ENCODE measurements around the gene ERP44.
"Not testable (repeated sequence)": the region's sequence is repeated elsewhere in the genome, so short reads cannot be mapped to it uniquely, and the experiment has no call there.

The ERP44 gene

DNA sequence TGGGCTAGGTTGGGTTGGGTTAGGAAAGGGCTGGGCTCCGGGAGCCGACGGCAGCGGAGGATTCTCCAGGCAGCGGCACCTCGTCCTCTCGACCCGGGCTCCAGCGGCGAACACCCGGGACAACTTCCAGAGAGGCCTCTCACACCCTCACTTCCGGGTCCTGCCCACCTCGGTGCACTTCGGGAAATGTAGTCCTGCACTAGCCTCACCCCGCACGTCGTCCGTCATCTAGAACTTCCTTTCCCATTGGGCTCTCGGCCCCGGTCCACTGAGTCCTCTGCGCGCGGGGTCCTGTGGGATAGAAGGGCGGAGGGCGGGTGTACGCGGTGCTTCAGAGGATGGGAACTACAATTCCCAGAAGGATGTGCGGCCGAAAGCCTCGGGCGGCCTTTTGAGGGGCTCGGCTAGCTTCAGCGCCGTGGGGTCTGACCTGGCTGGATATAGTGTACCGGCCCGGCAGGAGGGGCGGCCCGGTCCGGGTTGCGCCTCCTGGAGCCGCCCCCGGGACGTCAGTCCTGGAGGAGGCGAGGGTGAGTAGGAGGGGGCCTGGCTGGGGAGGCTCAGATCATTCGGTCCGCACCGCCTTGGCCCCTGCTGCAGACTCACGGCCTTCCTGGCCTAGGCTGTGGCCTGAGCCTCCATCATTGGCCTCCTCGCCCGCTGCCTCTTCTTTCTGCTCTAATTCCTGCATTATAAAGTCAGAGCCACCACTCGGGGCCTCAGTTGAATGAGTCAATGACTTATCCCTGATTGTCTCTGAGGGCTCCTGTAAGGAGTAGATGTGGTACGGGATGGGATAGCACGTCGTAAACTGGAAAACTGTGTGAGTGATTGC, at the start of gene ERP44, which contains the start of gene INVS:
Gene ERP44 (minus strand): TSS at position 114 of the 835 bp plus-strand sequence. CDS start 160 bp downstream, outside the sequence.
Gene INVS (plus strand): TSS at position 357 of the 835 bp plus-strand sequence. CDS start 5,279 bp downstream, outside the sequence.
- peak within 1 kb of the TSS; percentile 61 for H3K27ac ChIP-seq (ENCODE audit: low read depth, low read length)
- peaks cover 47% of the 10 kb centered on the region for H3K79me2 ChIP-seq (ENCODE audit: control insufficient read depth, insufficient read depth, low read length, unreplicated experiment)
- H2AFZ ChIP-seq (ENCODE audit: low read length, unreplicated experiment) = peak within 1 kb of the TSS; percentile 94
- H3K4me1 ChIP-seq (ENCODE audit: control insufficient read depth, insufficient read depth, low read length, unreplicated experiment) = peaks cover 12% of the 10 kb centered on the region
- peaks cover 6% of the 10 kb centered on the region for H3K36me3 ChIP-seq (ENCODE audit: insufficient read depth, low read length)
- H3K4me3 ChIP-seq (ENCODE audit: low read depth, low read length) = peak within 1 kb of the TSS; percentile 95
- H3K27me3 ChIP-seq (ENCODE audit: insufficient read depth, low read length) = no peaks in the 10 kb centered on the region

DNA sequence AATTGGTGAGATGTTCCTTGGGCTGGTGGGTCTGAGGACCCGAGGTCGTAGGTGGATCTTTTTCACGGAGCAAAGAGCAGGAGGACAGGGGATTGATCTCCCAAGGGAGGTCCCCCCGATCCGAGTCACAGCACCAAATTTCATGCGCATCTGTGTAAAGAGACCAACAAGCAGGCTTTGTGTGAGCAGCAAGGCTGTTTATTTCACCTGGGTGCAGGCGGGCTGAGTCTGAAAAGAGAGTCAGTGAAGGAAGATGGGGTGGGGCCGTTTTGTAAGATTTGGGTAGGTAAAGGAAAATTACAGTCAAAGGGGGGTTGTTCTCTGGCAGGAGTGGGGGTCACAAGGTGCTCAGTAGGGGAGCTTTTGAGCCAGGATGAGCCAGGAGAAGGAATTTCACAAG, 47.2 kb upstream of the ERP44 start:
- H3K4me3 ChIP-seq (ENCODE audit: low read depth, low read length); H3K36me3 ChIP-seq (ENCODE audit: insufficient read depth, low read length); H3K79me2 ChIP-seq (ENCODE audit: control insufficient read depth, insufficient read depth, low read length, unreplicated experiment); H3K27ac ChIP-seq (ENCODE audit: low read depth, low read length); H2AFZ ChIP-seq (ENCODE audit: low read length, unreplicated experiment); H3K4me1 ChIP-seq (ENCODE audit: control insufficient read depth, insufficient read depth, low read length, unreplicated experiment); H3K27me3 ChIP-seq (ENCODE audit: insufficient read depth, low read length): not testable (repeated sequence)

DNA sequence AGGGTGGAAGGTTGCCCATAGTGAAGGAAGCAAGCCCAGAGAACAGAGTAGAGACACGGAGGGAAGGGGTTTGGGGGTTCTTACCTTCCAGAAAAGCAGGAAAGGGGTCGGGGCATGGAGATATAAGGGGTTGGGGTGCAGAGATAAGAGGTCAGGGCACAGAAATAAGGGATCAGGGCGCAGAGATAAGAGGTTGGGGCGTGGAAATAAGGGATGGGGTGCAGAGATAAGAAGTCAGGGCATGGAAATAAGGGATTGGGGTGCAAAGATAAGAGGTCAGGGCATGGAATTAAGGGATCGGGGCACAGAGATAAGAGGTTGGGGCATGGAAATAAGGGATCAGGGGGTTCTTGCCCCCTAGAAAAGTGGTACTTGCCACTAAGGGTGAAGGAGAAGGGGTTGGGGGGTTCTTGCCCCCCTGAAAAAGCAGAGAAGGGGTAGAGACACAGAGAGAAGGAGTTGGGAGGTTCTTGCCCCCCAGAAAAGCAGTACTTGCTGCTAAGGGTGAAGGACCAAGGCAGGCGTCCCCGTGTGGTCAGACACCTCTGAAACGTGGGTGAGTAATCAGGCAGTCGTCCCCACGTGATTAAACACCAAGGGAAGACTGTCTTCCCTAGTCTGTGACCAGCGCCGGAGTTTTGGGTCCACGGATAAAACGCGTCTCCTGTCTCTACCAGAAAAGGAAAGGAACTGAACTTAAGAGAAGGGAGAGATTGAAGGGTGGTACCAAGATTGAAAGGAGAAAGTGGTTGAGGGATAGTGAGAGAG, 46.6 kb upstream of the ERP44 start:
- H3K4me3 ChIP-seq (ENCODE audit: low read depth, low read length); H3K79me2 ChIP-seq (ENCODE audit: control insufficient read depth, insufficient read depth, low read length, unreplicated experiment); H2AFZ ChIP-seq (ENCODE audit: low read length, unreplicated experiment); H3K27ac ChIP-seq (ENCODE audit: low read depth, low read length); H3K27me3 ChIP-seq (ENCODE audit: insufficient read depth, low read length); H3K4me1 ChIP-seq (ENCODE audit: control insufficient read depth, insufficient read depth, low read length, unreplicated experiment); H3K36me3 ChIP-seq (ENCODE audit: insufficient read depth, low read length): not testable (repeated sequence)

DNA sequence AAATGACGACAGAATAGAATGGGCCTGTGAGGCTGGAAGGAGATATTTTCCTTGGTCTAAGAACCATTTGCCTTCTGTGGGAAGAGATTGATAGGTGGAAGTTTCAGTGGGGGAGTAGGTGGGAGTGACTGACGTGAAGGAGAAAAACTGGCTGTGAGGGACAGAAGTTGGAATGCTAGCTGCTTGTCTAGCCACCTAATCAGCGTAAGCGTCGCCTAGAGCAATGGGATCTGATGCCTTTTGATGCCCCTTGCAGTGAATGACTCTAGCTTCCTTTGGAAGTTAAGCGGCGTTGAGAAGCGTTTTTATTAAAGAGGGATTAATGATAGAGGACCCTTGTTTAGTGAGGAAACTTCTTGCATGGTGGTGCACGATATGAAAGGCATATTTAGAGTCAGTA, 43.1 kb upstream of the ERP44 start:
- not testable (repeated sequence) for H3K27ac ChIP-seq (ENCODE audit: low read depth, low read length); H3K79me2 ChIP-seq (ENCODE audit: control insufficient read depth, insufficient read depth, low read length, unreplicated experiment); H3K4me1 ChIP-seq (ENCODE audit: control insufficient read depth, insufficient read depth, low read length, unreplicated experiment); H3K36me3 ChIP-seq (ENCODE audit: insufficient read depth, low read length); H3K27me3 ChIP-seq (ENCODE audit: insufficient read depth, low read length); H2AFZ ChIP-seq (ENCODE audit: low read length, unreplicated experiment); H3K4me3 ChIP-seq (ENCODE audit: low read depth, low read length)

DNA sequence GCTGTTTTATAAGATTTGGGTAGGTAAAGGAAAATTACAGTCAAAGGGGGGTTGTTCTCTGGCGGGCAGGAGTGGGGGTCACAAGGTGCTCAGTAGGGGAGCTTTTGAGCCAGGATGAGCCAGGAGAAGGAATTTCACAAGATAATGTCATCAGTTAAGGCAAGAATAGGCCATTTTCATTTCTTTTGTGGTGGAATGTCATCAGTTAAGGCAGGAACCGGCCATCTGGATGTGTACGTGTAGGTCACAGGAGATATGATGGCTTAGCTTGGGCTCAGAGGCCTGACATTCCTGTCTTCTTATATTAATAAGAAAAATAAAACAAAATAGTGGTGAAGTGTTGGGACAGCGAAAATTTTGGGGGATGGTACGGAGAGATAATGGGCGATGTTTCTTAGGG, 41.5 kb upstream of the ERP44 start:
- H3K4me3 ChIP-seq (ENCODE audit: low read depth, low read length); H3K4me1 ChIP-seq (ENCODE audit: control insufficient read depth, insufficient read depth, low read length, unreplicated experiment); H3K79me2 ChIP-seq (ENCODE audit: control insufficient read depth, insufficient read depth, low read length, unreplicated experiment); H3K27ac ChIP-seq (ENCODE audit: low read depth, low read length); H3K27me3 ChIP-seq (ENCODE audit: insufficient read depth, low read length); H2AFZ ChIP-seq (ENCODE audit: low read length, unreplicated experiment); H3K36me3 ChIP-seq (ENCODE audit: insufficient read depth, low read length): not testable (repeated sequence)

DNA sequence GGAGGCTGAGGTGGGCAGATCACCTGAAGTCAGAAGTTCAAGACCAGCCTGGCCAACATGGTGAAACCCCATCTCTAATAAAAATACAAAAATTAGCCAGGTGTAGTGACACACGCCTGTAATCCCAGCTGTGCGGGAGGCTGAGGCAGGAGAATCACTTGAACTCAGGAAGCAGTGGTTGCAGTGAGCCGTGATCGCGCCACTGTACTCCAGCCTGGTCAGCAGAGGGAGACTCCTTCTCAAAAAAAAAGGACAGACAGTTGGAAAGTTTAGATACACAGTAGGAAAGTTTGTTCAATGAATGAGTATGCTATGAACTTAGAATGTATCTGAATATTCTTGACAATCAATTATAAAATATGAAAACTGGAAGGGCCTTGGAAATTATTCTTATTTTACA, 38.0 kb upstream of the ERP44 start:
- H2AFZ ChIP-seq (ENCODE audit: low read length, unreplicated experiment); H3K27ac ChIP-seq (ENCODE audit: low read depth, low read length): not testable (repeated sequence)

DNA sequence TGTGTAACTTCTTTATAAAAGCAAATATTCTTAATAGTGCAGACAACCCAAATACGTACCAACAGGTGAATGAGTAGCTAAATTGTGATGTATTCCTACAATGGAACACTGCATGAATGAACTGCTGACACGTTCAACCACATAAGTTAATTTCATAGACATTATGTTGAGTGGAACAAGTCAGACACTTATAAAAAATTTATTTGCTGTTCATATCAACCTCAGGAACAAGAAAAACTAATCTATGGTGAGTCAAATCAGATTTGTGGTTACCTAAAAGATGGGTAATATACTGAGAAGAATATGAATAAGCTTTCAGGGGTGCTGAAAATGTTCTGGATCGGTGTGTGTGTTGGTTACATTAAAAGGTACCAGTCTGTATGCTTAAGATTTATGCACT, 35.9 kb upstream of the ERP44 start:
- H3K27ac ChIP-seq (ENCODE audit: low read depth, low read length) = no peak overlapping the region

More for the DNA sequence above, 38.0 kb upstream of the ERP44 start:
- not testable (repeated sequence) for H3K4me3 ChIP-seq (ENCODE audit: low read depth, low read length); H3K27me3 ChIP-seq (ENCODE audit: insufficient read depth, low read length); H3K79me2 ChIP-seq (ENCODE audit: control insufficient read depth, insufficient read depth, low read length, unreplicated experiment); H3K4me1 ChIP-seq (ENCODE audit: control insufficient read depth, insufficient read depth, low read length, unreplicated experiment); H3K36me3 ChIP-seq (ENCODE audit: insufficient read depth, low read length)

DNA sequence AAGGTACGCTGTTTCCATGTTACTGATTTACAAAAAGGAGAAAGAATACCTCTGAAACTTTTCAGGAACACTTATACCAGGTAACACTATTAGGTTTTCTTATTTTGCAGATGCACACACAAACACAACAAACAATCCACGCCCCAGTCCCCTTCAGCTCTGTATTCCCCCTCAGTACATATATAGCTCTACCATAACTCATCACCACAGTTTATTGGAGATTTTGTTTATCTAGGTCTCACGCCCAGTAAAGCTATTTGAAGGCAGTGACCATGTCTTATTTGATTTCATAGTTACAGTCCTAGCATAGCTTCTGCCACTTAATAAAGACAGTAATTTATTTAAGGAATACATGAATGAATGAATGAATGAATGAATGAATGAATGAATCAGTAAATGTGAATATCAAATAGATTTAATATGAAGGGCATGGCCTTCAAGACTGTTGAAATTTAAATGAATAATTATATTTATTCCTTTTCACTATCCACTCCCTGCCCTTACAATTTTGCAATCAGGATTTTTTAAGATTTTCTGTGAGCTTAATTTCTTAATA, 33.2 kb upstream of the ERP44 start:
- H3K27me3 ChIP-seq (ENCODE audit: insufficient read depth, low read length) = no peaks in the 10 kb centered on the region
- H3K36me3 ChIP-seq (ENCODE audit: insufficient read depth, low read length) = peaks cover 15% of the 10 kb centered on the region
- H3K4me3 ChIP-seq (ENCODE audit: low read depth, low read length) = no peak overlapping the region
- H3K27ac ChIP-seq (ENCODE audit: low read depth, low read length) = no peak overlapping the region
- H2AFZ ChIP-seq (ENCODE audit: low read length, unreplicated experiment) = no peak overlapping the region
- no peaks in the 10 kb centered on the region for H3K4me1 ChIP-seq (ENCODE audit: control insufficient read depth, insufficient read depth, low read length, unreplicated experiment)
- H3K79me2 ChIP-seq (ENCODE audit: control insufficient read depth, insufficient read depth, low read length, unreplicated experiment) = no peaks in the 10 kb centered on the region

More for the DNA sequence above, 35.9 kb upstream of the ERP44 start:
- Histone ChIP-seq H2AFZ (ENCODE audit: low read length, unreplicated experiment) (no peak overlapping the region), H3K27me3 (ENCODE audit: insufficient read depth, low read length) (no peaks in the 10 kb centered on the region), H3K4me1 (ENCODE audit: control insufficient read depth, insufficient read depth, low read length, unreplicated experiment) (no peaks in the 10 kb centered on the region), H3K79me2 (ENCODE audit: control insufficient read depth, insufficient read depth, low read length, unreplicated experiment) (no peaks in the 10 kb centered on the region), H3K4me3 (ENCODE audit: low read depth, low read length) (no peak overlapping the region), H3K36me3 (ENCODE audit: insufficient read depth, low read length) (peaks cover 7% of the 10 kb centered on the region; the same call in 1 of the 2 replicates)

DNA sequence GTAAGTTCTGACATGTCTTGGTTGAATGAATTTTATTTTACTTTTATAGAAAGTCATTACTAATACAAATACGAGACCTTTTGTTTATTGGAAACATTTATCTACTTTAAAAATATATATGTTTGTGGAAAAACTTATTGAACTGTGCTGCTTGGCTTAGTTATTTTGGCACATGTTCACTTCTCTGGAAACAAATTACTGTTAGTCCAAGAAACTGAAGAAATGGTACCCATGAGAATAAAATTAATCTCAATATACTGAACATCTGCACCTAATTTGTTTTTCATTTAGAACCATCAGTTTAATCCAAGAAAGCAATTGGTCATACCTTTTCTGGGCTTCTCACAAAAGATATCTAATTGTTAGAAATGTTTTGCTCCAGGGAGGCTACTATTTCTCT, 32.4 kb upstream of the ERP44 start:
- no peak overlapping the region for H3K4me3 ChIP-seq (ENCODE audit: low read depth, low read length)
- no peaks in the 10 kb centered on the region for H3K4me1 ChIP-seq (ENCODE audit: control insufficient read depth, insufficient read depth, low read length, unreplicated experiment)
- H3K27me3 ChIP-seq (ENCODE audit: insufficient read depth, low read length) = no peaks in the 10 kb centered on the region
- no peaks in the 10 kb centered on the region for H3K79me2 ChIP-seq (ENCODE audit: control insufficient read depth, insufficient read depth, low read length, unreplicated experiment)
- peaks cover 15% of the 10 kb centered on the region for H3K36me3 ChIP-seq (ENCODE audit: insufficient read depth, low read length)
- H3K27ac ChIP-seq (ENCODE audit: low read depth, low read length) = no peak overlapping the region
- no peak overlapping the region for H2AFZ ChIP-seq (ENCODE audit: low read length, unreplicated experiment)

DNA sequence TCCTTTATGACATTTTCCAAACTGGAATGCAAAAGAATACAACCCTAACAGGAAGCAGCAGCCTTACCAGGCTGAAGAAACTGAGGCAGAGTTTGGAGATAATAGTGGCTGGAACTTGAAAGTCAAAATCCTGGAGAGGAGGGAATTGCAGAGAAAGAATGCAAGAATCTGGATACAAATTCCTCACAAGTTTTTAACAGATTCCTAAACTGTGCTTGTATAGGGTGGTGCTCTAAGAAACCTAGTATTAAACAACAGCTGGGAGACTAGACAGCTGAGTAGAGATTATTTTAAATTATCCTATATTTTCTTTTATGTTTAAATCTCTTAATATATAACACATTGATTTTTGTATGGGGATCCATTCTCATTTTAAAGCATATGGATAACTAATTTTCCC, 31.0 kb upstream of the ERP44 start:
- H2AFZ ChIP-seq (ENCODE audit: low read length, unreplicated experiment) = no peak overlapping the region
- no peaks in the 10 kb centered on the region for H3K27me3 ChIP-seq (ENCODE audit: insufficient read depth, low read length)
- H3K79me2 ChIP-seq (ENCODE audit: control insufficient read depth, insufficient read depth, low read length, unreplicated experiment) = peaks cover 5% of the 10 kb centered on the region
- H3K36me3 ChIP-seq (ENCODE audit: insufficient read depth, low read length) = peaks cover 15% of the 10 kb centered on the region
- H3K4me3 ChIP-seq (ENCODE audit: low read depth, low read length) = no peak overlapping the region
- H3K4me1 ChIP-seq (ENCODE audit: control insufficient read depth, insufficient read depth, low read length, unreplicated experiment) = no peaks in the 10 kb centered on the region
- no peak overlapping the region for H3K27ac ChIP-seq (ENCODE audit: low read depth, low read length)

Data from ACC112 (cell line).